GM10847 (cell line): ENCODE data around the gene MON1B.

Experiments used
- POLR2A ChIP-seq: IDR thresholded peaks from 2 replicates; pipeline ENCODE4 v1.6.1; 2011; ENCODE audit not compliant: insufficient read length; ENCODE audit errors: extremely low read depth

MON1B gene

DNA sequence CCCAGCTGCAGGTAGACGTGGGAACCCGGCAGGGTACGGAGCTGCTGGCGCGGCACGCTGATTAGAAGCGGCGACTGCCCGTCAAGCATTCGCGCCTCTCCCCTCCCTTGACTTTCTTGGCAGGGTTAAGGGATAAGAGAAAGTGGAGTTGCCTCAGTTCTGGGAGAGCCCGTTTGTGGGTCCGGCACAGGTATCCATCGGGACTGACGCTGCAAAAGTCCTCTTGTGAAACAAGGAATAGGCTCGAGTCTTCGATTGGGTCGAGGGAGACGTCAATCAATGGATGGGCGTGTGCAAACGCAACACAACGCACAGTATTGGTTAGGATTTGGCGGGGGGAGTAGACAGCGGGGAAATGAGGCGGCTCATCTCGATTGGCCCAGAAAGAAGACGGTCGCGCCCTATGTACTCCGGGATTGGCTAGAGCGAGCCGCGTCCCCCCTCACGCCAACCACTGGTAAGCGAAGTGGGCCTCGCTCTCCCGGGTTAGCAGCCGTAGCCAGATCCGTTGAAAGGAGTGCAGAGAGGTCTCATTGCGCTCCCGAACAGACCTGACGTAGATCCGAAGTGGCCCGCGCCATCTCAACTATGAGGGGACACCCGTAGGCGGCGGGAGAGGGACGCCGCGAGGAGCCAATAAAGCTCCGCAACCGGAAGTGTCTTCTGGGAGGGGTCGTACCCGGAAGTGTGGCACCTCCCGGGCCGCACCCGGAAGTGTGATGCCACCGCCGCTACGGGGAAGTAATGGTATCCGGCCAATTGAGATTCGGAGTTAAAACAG lies at the start of gene MON1B:
TSS of gene MON1B (plus strand) at position 713 of the 781 bp plus-strand sequence. CDS start 296 bp downstream, outside the sequence.
- TF ChIP-seq POLR2A, result peak; percentile 50

DNA sequence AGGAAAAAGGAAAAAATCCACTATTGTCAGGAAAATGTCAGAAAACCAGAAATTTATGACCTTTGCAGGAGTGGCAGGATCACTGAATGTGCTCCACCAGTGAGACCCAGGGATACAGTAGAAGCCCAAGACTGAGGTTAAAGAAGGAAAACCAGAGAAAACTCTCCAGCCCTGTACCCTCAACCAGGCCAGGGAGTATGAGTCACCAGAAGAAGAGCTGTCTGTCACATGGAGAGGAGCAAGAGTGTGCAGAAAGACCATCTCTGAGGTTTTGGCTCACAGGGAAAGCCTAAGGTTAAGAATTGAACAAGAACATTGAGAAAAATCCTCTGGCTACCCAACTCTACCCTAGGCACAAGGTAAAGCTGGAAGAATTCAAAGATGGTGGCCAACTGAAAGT lies 47.6 kb upstream of the MON1B start:
- TF ChIP-seq POLR2A, result no peak

DNA sequence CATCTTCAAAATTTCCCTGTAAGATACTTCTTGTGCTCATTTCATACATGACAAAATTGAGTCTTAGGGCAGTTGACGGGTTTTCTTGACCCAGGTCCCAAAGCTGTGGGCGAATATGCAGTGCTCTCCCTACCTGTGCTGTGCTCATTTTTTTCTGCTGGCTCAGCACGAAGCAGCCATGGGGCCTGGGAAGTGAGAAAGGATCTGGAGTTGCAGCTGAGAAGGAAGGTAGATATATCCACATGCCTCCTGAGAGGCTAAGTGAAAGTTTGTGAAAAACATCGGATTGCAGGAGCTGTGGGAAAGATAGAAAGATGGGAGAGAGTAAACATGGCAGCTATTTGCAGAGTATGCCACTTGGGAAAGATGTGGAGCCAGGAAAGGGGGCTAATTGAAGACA lies 42.9 kb upstream of the MON1B start:
- TF ChIP-seq POLR2A, result no peak

DNA sequence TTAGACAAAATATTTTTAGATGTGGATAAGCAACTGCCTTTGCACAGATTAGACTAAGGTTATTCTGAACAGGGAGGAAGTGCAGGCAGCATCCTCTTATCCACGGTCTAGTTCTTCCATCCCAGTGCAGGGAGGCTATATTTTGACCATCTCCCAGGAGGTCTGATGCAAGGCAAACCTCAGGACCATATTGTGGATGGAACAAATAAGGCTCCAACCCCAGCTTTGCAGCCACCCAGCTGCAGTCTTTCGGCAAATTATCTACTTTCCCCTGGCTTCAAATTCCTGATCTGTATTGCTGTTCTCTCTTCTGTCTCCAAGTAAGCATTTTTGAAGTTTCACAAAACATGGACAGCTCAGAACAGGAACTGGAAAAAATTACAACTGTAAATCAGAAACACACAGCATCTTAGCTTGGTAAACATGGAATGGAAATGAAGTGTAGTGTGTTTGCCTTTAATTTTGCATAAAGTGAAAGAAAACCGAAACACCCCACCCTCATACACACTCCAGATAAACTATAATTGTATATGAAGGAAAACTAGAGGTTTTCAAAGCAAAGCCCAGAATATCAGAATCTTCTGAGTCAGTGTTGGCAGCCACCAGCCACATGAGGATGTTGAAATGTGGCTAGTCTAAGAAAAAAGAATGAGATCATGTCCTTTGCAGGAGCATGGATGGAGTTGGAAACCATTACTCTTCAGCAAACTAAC lies 33.5 kb upstream of the MON1B start:
- TF ChIP-seq POLR2A, result no peak

DNA sequence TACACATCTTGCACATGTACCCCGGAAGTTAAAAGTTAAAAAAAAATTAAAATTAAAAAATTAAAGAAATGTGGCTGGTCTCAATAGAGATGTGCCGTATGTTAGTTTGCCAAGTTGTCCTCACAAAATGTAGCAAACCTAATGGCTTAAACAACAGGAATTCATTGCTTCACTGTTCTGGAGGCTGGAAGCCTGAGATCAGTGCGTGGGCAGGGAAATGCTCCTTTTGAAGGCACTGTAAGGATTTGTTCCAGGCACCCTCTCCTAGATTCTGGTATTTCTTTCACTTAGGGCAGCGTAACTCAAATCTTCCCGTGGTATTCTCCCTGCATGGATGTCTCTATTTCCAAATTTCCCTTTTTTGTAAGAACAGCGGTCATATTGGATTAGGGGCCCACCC lies 32.7 kb upstream of the MON1B start:
- no peak for TF ChIP-seq POLR2A

DNA sequence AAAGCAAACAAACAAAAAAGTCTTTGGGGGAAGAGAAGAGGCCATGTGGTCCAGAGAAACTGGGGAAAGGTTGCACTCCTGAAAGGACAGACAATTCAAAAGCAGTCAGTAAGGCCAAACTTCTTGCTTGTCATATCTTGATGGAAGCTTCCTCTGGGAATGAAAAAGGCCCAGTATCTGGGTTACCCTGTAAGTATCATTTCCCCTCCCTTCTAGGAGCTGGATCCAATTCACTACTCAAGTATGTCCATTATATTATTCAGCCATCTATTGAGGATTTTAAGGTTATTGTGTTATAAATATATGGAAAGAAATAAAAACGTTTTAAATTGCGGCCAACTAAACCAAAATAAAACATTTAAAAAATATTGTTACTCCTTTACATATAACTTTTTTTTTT lies 26.0 kb upstream of the MON1B start:
- TF ChIP-seq POLR2A, result no peak

DNA sequence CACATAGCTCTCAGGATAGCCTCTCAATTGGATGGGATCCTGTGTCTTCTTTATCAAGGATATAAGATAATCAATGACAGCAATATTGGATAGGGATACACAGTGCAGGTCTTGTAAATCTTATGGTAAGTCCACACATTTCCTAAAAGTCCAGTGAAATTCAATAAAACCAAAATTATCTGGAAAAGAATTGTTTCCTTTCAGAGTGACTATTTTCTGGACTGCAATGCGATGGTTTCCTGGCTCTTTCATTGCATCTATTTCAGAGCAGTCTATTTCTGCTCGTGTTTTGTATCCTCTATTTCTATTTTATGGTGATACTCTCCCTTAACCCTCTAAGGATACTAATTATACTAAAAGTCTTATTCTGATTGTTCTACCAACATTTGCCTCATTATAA lies 24.3 kb upstream of the MON1B start:
- TF ChIP-seq POLR2A, result no peak

DNA sequence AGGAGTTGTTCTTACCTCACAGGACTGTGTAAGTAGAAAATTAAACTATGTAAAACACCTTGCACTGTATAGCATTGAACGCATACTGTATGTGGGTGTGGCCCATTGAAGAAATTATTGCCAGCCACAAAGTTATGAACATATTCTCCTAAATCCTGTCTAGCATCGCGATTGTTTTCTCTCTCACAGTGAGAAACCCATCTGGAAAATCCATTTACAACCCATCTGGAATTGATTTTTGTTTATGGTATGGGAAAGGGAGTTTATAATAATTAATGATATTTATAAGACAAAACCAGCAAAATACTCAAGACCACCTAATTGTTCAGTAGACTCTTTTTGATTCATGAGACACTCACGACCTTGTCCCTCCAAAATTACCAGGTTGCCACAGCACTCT lies 22.1 kb upstream of the MON1B start:
- no peak for TF ChIP-seq POLR2A

DNA sequence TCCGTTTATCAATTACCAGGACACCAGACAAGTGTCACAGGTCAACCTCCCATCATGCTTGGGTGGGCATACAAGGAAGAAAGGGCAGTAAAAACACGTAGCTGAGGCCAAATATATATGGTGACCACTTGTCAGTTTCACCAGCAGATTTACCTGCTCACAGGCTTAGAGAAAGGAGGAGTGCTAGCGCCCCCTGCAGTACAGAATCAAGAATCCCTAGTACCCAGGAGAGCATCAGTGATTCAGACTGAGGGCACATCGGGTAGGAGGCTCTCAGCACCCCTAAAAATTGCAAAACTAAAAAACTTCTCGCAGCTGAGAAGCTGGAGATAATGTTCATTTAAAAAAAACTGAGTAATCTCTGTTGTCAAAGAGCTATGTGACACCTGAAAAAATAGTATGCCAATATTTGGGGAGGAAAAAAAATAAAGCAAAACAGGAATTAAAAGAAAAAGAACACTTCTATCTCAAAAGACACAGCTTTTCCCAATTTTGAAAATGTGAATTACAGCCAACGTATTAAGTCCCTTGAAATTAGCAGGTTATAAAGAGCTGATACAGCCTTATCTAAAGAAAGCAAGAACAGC lies 21.2 kb upstream of the MON1B start:
- TF ChIP-seq POLR2A, result no peak

DNA sequence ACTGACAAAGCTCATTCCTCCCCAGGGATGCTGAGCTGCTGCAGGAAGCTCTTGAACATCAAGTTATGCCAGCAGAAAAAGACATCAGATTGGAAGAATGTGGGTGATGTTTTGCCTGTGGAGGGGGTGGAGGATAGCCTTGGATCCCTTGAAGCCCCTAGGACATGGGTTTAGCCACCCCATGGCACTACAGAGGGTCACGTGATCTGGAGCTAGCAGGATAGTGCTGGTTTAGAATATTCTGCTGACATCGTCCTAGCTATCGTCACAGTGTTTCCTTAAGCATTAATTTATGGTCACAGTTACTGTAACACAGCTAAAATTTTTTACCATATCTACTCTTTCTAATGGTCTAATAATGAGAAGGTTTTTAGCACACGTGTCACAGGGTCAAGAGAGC lies 20.2 kb upstream of the MON1B start:
- no peak for TF ChIP-seq POLR2A

DNA sequence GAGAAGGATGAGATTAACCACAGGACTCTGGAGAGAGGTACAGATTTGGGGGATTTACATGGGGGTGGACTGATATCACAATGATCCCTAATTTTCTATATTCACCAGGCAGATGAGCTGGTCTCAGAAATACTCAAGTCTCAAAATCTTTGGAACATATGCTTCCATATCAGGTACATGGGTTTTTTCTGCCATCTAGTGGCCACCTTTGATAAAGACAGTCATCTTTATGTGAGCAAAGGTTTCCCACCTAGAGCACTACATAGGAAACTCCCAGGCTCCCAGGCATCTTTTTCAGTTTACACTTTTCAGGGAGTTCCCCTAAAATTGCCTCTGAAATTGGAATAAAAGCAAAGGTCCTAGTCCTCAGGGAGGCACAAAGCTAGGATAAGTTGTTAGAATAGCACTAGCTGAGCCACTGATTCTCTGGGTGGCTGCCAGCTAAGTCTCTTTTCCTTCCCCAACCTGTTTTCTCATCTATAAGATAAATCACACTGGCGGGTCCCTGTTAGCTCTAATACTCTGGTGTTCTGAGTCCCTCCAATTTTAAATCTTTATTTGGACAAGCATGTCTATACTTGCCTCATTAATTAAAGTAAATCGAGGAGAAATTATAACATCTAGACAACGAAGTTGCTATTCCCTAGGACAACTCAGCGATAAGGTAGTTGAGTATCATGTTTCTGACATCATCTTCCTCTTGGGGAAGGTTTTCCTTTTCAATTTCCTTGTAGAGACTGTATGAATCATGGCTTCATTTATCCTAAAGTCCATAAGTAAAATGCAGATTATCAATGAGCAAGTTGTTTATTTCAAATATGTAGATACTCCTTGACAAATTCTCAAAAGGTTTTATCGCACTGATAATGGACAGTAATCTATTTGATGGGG lies 19.0 kb upstream of the MON1B start:
- TF ChIP-seq POLR2A, result no peak

DNA sequence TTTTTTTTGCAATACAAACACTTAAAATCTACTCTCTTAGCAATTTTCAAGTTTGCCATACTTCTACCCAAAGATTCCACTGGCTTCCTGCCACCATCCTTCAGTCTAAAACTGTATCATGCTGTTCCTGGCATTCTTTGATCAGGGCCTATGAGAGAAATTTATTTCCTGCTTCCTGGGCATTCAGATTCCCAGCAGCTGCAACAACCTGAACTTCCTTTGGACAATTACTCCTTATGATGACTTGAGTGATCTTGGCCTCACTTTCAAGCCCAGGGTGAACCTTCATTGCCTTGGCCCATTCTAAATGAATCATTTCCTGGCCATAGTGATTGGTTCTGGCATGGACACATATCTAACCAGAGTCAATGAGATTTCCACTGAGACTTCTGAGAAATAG lies 18.0 kb upstream of the MON1B start:
- TF ChIP-seq POLR2A, result no peak

DNA sequence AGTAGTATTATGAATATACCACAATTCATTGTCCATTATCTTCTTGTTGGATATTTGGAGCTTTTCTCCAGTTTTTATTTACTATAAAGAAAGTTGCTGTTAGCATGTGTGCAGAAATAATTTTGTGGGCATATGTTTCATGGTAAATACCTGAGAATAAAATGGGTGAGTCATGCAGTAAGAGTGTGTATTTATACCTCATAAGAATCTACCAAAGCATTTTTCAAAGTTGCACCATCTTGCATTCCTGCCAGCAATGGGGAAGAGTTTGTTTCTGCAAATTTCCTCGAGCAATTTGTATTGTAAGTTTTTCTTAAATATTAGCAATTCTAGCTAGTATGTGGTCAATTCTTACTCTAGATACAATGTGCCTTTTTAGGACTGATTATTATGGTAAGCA lies 7.9 kb upstream of the MON1B start:
- TF ChIP-seq POLR2A, result no peak

DNA sequence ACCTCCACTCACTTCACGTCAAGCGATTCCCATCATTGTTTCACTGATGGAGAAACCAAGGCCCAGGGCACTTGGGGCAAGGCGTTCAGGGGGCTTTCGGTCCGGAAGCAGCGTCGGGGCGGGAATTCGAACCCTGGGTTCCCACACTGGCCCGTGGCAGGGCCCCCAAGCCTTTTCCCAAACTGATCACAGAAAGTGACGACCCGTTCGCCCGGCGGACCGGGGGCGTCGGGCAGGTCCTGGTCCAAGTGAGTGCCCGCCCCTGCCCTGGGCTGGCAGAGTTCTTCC lies 856 bp upstream of the MON1B start:
- no peak for TF ChIP-seq POLR2A

DNA sequence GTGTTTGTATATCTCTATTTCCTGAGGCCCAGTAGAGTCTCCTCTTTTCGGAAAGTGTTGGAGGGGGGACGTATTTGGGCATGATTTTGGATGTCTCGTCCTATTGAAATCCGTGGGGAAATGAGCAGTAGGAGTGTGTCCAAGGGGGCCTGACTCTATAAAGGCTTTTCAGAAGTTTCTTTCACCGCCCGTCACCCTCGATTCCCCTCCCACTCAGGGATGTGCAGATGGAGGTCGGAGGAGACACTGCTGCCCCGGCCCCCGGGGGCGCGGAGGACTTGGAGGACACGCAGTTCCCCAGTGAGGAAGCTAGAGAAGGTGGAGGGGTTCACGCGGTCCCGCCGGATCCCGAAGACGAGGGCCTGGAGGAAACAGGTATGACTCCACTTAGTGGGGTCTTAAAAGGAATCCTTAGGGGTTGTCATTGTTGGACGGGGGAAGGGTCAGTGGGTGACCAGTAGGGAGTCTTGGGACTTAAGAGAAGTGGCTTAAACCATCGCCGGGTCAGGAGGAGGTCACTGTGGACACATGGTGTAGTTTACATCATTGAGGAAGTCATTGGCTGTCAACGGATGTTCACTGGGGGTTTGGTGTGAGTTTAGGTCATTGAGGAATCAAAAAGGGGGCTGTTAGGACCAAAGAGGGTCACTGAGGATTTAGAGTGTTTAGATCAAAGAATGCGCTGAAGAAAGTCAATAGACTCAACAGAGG lies 424 bp downstream of the MON1B start:
- no peak for TF ChIP-seq POLR2A
